ENCODE measurements around the gene SEMA4C. TPM values are rescaled to one million over a fixed set of nuclear protein-coding genes. Genes with fewer than 3 reads are reported as not detected.
A peak's percentile ranks its signal among the peaks of the same experiment; 100 is the strongest.

SEMA4C gene
- total and polyA plus RNA-seq, 9 of the 15 experiments (the other 6 are each of a cell fraction or from before 2014, with no cell fraction given), result 0.32 to 59.7 (median 23.9) TPM

- TF ChIP-seq REST (IDR thresholded peaks at IDR 0.05; ENCODE audit: borderline replicate concordance), result no peak
- no peak for TF ChIP-seq REST (CRISPR knock-in tag; IDR thresholded peaks at IDR 0.05; ENCODE audit: low read depth)
These were observed 13.0 kb upstream of the SEMA4C start (continued) for GRCh38 chr2:96882906-96883305.

- Histone ChIP-seq H3K4me2 (ENCODE audit: insufficient read depth, low read length) (no peak overlapping the region), H3K9me3 (replicated peaks; ENCODE audit: control insufficient read depth, insufficient read depth, low read depth, low read length) (no peaks in the 10 kb centered on the region), H3K27ac (ENCODE audit: extremely low read depth, low read depth, low read length) (peak overlapping the region; percentile 42; the same call in 2 of the 3 replicates), H3K4me3 (no peak overlapping the region), H4K20me1 (replicated peaks; ENCODE audit: control insufficient read depth, insufficient read depth, low read length) (peaks cover 3% of the 10 kb centered on the region; the same call in 1 of the 2 replicates), H3K36me3 (ENCODE audit: control insufficient read depth, insufficient read depth, low read length) (peaks cover 62% of the 10 kb centered on the region), H3K79me2 (ENCODE audit: control insufficient read depth, insufficient read depth, low read length) (peaks cover 30% of the 10 kb centered on the region; the same call in 2 of the 3 replicates), H2AFZ (ENCODE audit: low read depth, low read length) (no peak overlapping the region), H3K27me3 (ENCODE audit: control insufficient read depth in 2 of 2, insufficient read depth in 2 of 2, low read length in 2 of 2) (no peaks in the 10 kb centered on the region; a peak in 1 of 5 replicates), H3K9me1 (ENCODE audit: control insufficient read depth, insufficient read depth, low read length) (no peaks in the 10 kb centered on the region), H3K9ac (ENCODE audit: insufficient read depth in 1 of 2, low read depth in 2 of 2, low read length in 2 of 2) (peak overlapping the region in 1 of 2 experiments; percentile 60; a peak in 2 of 4 replicates), H3K4me1 (replicated peaks in 1 of 2; ENCODE audit: control insufficient read depth in 2 of 2, insufficient read depth in 2 of 2, low read length in 2 of 2) (peaks cover 17 to 92% of the 10 kb centered on the region in 2 experiments; a peak in 4 of 5 replicates)
- 67% methylated on average over 9 of the region's 12 CpGs for WGBS (ENCODE audit: insufficient coverage, low coverage, missing lambda C conversion rate)
- ATAC-seq (no peak), DNase-seq (ENCODE audit: extremely low read depth in 1 of 4, low spot score in 3 of 4) (no peak), FAIRE-seq (no peak)
- ChIA-PET CTCF (ENCODE audit: low intra/inter-chr PET ratio) (no interaction called here), POLR2A (interaction anchor here (0.5 to 11.3 kb wide), 10 partner anchors 7 to 237 kb away, joined by 3 to 112 read pairs (median 4); partner anchors contain the start of gene ANKRD39)
- no TSS peak for BruUV-seq (replicated peaks)
- intact Hi-C loops (cut with micrococcal nuclease), result no loop called here
- in situ Hi-C loops (cut with MboI), result no loop called here
- TF ChIP-seq ZNF740 (CRISPR knock-in tag; IDR thresholded peaks at IDR 0.05) (0 out of 2 replicates have a peak, but pooled peaks have one; percentile 31), ZNF740 (tag; IDR thresholded peaks at IDR 0.05) (no peak), MYC (IDR thresholded peaks at IDR 0.05; ENCODE audit: low read depth, low read length) (no peak), MYC (CRISPR knock-in tag; IDR thresholded peaks at IDR 0.05; ENCODE audit: borderline replicate concordance, low read depth) (no peak), CBX2 (IDR thresholded peaks at IDR 0.05; ENCODE audit: insufficient read depth, low read length, poor library complexity, severe bottlenecking) (no peak), ZBTB9 (CRISPR knock-in tag; IDR thresholded peaks at IDR 0.05) (0 out of 2 replicates have a peak, but pooled peaks have one; percentile 34), ZNF431 (CRISPR knock-in tag; IDR thresholded peaks at IDR 0.05) (0 out of 2 replicates have a peak, but pooled peaks have one; percentile 29), TRIM24 (IDR thresholded peaks at IDR 0.05) (no peak)
These were observed 12.3 kb upstream of the SEMA4C start for GRCh38 chr2:96882230-96882629.
